Smooth muscle cell (in vitro differentiated cells): ENCODE results near the gene CYTH3. TPM values are rescaled to one million over a fixed set of nuclear protein-coding genes. Genes with fewer than 3 reads are reported as not detected.

Source experiments
- DNase-seq: peaks from one replicate; lab custom pipeline; 2025; ENCODE audit not compliant: unreplicated experiment; lab: John Stamatoyannopoulos, UW
- H2AFZ ChIP-seq: fragments of 200-600 bp; sonication (generic); 2 replicates; pipeline ENCODE4 v1.6.0; 2016; ENCODE audit warnings: antibody characterized with exemption, low read depth, mild to moderate bottlenecking
- H3F3A ChIP-seq: fragments of 200-600 bp; sonication (generic); 2 replicates; pipeline ENCODE4 v1.6.0; 2017; ENCODE audit warnings: antibody characterized with exemption, low read depth
- H3K27ac ChIP-seq: fragments of 200-600 bp; sonication (generic); 2 replicates; pipeline ENCODE4 v1.5.1; 2016; ENCODE audit warnings: low read depth, mild to moderate bottlenecking
- H3K27me3 ChIP-seq: fragments of 200-600 bp; sonication (generic); 2 replicates; pipeline ENCODE4 v1.6.1; 2016; ENCODE audit warnings: low read depth, mild to moderate bottlenecking
- H3K36me3 ChIP-seq: fragments of 200-600 bp; sonication (generic); 2 replicates; pipeline ENCODE4 v1.5.1; 2016; ENCODE audit warnings: low read depth
- H3K4me1 ChIP-seq: fragments of 200-600 bp; sonication (generic); 2 replicates; pipeline ENCODE4 v1.5.1; 2016; ENCODE audit warnings: low read depth
- H3K4me2 ChIP-seq: fragments of 200-600 bp; sonication (generic); 2 replicates; pipeline ENCODE4 v1.6.0; 2016; ENCODE audit warnings: mild to moderate bottlenecking
- H3K4me3 ChIP-seq: fragments of 200-600 bp; sonication (generic); 2 replicates; pipeline ENCODE4 v1.5.1; 2016; ENCODE audit warnings: mild to moderate bottlenecking
- H3K79me2 ChIP-seq: fragments of 200-600 bp; sonication (generic); 2 replicates; pipeline ENCODE4 v1.6.0; 2016; ENCODE audit warnings: low read depth, mild to moderate bottlenecking
- H3K9ac ChIP-seq: fragments of 200-600 bp; sonication (generic); 2 replicates; pipeline ENCODE4 v1.6.0; 2016; ENCODE audit warnings: low read depth
- H3K9me3 ChIP-seq: fragments of 200-600 bp; sonication (generic); replicated peaks from 2 replicates; pipeline ENCODE4 v1.5.1; 2016; ENCODE audit warnings: low read depth
- H4K20me1 ChIP-seq: fragments of 200-600 bp; sonication (generic); 2 replicates; pipeline ENCODE4 v1.6.0; 2016; ENCODE audit warnings: low read depth
- WGBS: methylation state at CpG from one replicate; pipeline ENCODE4 v1.1.7; 2016; ENCODE audit warnings: low lambda C conversion rate; 5-methylcytosine and 5-hydroxymethylcytosine counted together
- polyA plus RNA-seq: library from polyadenylated mRNA; unstranded; fragments of >200 nt; fragmentation: Nextera tagmentation; extraction: Ambion mirVana; gene quantifications from 2 replicates; pipeline ENCODE4 v1.2.1, GENCODE V29; 2016
- total RNA-seq: library from RNA; depleted of rRNA; stranded (reverse); fragments of >200 nt; gene quantifications from 2 replicates; pipeline ENCODE4 v1.2.3, GENCODE V29; 2014
- TF ChIP-seq, protein P1 (sequence below): fragments of 200-600 bp; sonication (generic); IDR thresholded peaks from 2 replicates; pipeline ENCODE4 v1.5.1; 2017; ENCODE audit warnings: borderline replicate concordance, mild to moderate bottlenecking, antibody characterized with exemption; ENCODE audit not compliant: insufficient read depth, poor library complexity, severe bottlenecking

CYTH3 gene
- total and polyA plus RNA-seq, 2 experiments from 2014 or later, result 7.6 to 11.4 TPM

DNA sequence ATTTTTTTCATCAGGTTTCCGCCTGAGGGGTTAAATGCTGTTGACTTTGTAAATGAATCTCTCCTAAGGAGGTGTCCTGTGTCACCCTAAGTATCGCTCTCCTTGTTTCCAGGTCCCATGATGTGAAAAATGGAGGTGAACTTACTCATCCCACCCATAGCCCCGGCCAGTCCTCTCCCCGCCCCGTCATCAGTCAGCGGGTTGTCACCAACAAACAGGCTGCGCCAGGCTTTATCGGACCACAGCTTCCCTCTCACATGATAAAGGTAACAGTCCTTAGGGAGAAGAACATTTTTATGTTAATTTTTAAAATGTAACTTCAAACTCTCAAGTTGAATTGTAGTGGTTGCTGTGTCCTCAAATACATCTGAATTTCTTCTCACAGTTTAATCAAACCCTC, 124.8 kb downstream of the CYTH3 start:
- Histone ChIP-seq H3K36me3 (no peaks in the 10 kb centered on the region), H3K4me2 (no peak overlapping the region), H3F3A (no peaks in the 10 kb centered on the region), H2AFZ (no peak overlapping the region), H3K9ac (no peak overlapping the region), H3K79me2 (no peaks in the 10 kb centered on the region), H3K9me3 (no peaks in the 10 kb centered on the region), H3K4me1 (no peaks in the 10 kb centered on the region), H3K4me3 (no peak overlapping the region), H4K20me1 (no peaks in the 10 kb centered on the region), H3K27me3 (no peaks in the 10 kb centered on the region), H3K27ac (no peak overlapping the region)
- 98% methylated on average over 8 of the region's 8 CpGs for WGBS
- no peak for DNase-seq
- TF ChIP-seq, protein P1, sequence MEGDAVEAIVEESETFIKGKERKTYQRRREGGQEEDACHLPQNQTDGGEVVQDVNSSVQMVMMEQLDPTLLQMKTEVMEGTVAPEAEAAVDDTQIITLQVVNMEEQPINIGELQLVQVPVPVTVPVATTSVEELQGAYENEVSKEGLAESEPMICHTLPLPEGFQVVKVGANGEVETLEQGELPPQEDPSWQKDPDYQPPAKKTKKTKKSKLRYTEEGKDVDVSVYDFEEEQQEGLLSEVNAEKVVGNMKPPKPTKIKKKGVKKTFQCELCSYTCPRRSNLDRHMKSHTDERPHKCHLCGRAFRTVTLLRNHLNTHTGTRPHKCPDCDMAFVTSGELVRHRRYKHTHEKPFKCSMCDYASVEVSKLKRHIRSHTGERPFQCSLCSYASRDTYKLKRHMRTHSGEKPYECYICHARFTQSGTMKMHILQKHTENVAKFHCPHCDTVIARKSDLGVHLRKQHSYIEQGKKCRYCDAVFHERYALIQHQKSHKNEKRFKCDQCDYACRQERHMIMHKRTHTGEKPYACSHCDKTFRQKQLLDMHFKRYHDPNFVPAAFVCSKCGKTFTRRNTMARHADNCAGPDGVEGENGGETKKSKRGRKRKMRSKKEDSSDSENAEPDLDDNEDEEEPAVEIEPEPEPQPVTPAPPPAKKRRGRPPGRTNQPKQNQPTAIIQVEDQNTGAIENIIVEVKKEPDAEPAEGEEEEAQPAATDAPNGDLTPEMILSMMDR, result no peak

DNA sequence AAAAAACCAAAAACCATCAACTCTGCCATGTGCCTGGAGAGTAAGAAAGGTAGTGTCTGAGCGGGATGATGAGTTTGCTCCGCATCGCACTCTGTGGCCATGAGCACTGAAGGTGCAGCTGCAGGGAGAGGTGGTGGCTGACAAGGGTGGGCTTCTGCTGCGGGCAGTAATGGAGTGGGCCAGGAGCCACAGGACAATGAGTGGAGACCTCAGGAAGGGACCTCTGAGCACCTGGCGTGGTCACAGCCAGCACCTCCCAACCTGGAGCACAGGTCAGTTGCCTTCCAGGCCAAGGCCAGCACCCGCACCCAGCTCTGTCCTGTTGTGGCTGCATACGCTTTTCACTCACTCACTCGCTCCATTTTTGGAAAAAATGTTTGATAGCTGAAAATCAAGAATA, 125.8 kb downstream of the CYTH3 start:
- TF ChIP-seq, protein P1, result no peak
- 99% methylated on average over 8 of the region's 8 CpGs for WGBS
- H3K36me3 ChIP-seq, result no peaks in the 10 kb centered on the region

DNA sequence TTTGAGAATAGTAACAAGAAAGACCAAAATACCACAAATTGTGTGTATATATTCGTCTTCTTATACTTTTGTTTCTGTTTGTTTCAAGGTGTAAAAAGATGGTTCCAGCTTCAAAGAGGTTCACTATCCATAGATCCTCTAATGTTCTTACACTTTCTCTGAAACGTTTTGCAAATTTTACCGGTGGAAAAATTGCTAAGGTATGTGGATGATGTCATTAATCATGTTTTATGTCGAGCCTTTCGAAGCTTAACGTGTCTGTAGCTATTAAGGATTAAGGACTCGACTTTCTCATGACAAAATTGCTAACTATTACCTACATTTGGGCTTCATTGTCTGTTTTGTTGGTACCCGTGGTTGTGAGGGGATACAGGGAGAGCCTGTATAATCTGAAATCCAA, 128.4 kb downstream of the CYTH3 start:
- Histone ChIP-seq H3K9ac (no peak overlapping the region), H3K36me3 (peaks cover 7% of the 10 kb centered on the region), H3K4me3 (no peak overlapping the region), H4K20me1 (no peaks in the 10 kb centered on the region), H3K27ac (no peak overlapping the region), H3K9me3 (no peaks in the 10 kb centered on the region), H3K4me2 (no peak overlapping the region), H3K79me2 (no peaks in the 10 kb centered on the region), H3K4me1 (no peaks in the 10 kb centered on the region), H3K27me3 (no peaks in the 10 kb centered on the region), H2AFZ (no peak overlapping the region), H3F3A (no peaks in the 10 kb centered on the region)
- TF ChIP-seq, protein P1, result no peak
- DNase-seq, result no peak
- WGBS, result 91% methylated on average over 8 of the region's 8 CpGs

More for the DNA sequence above, 125.8 kb downstream of the CYTH3 start:
- H3K9me3 ChIP-seq, result no peaks in the 10 kb centered on the region
- no peak overlapping the region for H3K4me3 ChIP-seq
- no peak overlapping the region for H3K9ac ChIP-seq
- no peak overlapping the region for H3K27ac ChIP-seq
- H3K79me2 ChIP-seq, result no peaks in the 10 kb centered on the region
- H3K4me1 ChIP-seq, result no peaks in the 10 kb centered on the region
- no peak overlapping the region for H2AFZ ChIP-seq
- H3K4me2 ChIP-seq, result no peak overlapping the region
- no peaks in the 10 kb centered on the region for H4K20me1 ChIP-seq
- no peaks in the 10 kb centered on the region for H3K27me3 ChIP-seq
- DNase-seq, result no peak
- H3F3A ChIP-seq, result no peaks in the 10 kb centered on the region

DNA sequence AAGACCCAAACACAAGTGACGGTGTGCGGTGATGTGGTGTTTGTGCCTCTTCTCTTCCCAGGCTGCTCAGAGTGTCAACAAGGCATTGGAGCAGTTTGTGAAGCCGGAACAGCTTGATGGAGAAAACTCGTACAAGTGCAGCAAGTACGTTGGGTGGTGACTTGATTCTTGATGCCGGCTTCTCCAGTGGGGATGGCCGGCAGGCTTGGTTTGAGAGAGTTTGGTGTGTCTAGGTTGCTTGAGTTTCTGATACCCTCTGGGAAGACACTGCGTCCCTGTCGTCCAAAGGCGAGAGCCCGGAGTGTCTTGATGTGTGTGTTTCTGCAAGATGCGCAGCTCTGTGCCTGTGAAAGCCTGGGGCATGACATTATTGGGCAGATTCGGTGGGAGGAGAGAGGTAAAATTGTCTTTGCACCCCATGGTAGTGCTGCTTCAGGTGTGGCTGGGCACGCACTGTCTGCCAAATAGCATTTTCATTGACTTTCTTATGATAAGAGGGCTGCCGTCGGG, 129.5 kb downstream of the CYTH3 start:
- Histone ChIP-seq H2AFZ (no peak overlapping the region), H3K9me3 (no peaks in the 10 kb centered on the region), H3K4me1 (no peaks in the 10 kb centered on the region), H3K4me2 (no peak overlapping the region), H3K27me3 (no peaks in the 10 kb centered on the region), H3K79me2 (no peaks in the 10 kb centered on the region), H4K20me1 (no peaks in the 10 kb centered on the region), H3K27ac (no peak overlapping the region), H3F3A (no peaks in the 10 kb centered on the region), H3K36me3 (peaks cover 7% of the 10 kb centered on the region), H3K4me3 (no peak overlapping the region), H3K9ac (no peak overlapping the region)
- WGBS, result 97% methylated on average over 16 of the region's 16 CpGs
- TF ChIP-seq, protein P1, result no peak
- DNase-seq, result no peak
